IMR-90 (cell line): ENCODE measurements around the gene TP53AIP1. TPM values are rescaled to one million over a fixed set of nuclear protein-coding genes. Genes with fewer than 3 reads are reported as not detected.

Experiments
- ATAC-seq: fragments of 200-7000 bp; cut with Tn5 transposase; 2 replicates; pipeline ENCODE4 v1.9.1; 2020; ENCODE audit warnings: low read depth, mild to moderate bottlenecking, moderate library complexity
- BruUV-seq: library from RNA; stranded (reverse); fragments of 400-500 nt; replicated peaks from 2 replicates; lab custom pipeline; 2021; lab: Mats Ljungman, UMichigan
- CTCF ChIA-PET: fragments of 300-600 bp; formaldehyde crosslinking; extraction: SDS; loops from one replicate; lab custom pipeline; 2021; ENCODE audit warnings: antibody characterized with exemption; lab: Yijun Ruan, JAX
- POLR2A ChIA-PET: fragments of 300-600 bp; sonication (Branson Sonifier 250); formaldehyde crosslinking; loops from one replicate; lab custom pipeline; 2022; ENCODE audit warnings: antibody characterized with exemption; ENCODE audit not compliant: unreplicated experiment; lab: Charles Lee
- DNase-seq: peaks from one replicate; pipeline ENCODE4 v3.0.0; 2013
- H2AFZ ChIP-seq: replicated peaks from 2 replicates; pipeline ENCODE3; 2013; ENCODE audit warnings: low read length, mild to moderate bottlenecking; ENCODE audit not compliant: poor library complexity
- H2AK5ac ChIP-seq: 2 replicates; pipeline ENCODE4 v1.6.1; 2013; ENCODE audit warnings: low read depth, low read length, inconsistent platforms
- H2AK9ac ChIP-seq: replicated peaks from 2 replicates; pipeline ENCODE3; 2013; ENCODE audit warnings: mild to moderate bottlenecking, low read depth, low read length, moderate library complexity; ENCODE audit not compliant: poor library complexity
- H2BK120ac ChIP-seq: 2 replicates; pipeline ENCODE4 v1.6.1; 2013; ENCODE audit warnings: low read depth, low read length, inconsistent platforms
- H2BK15ac ChIP-seq: 3 replicates; pipeline ENCODE4 v1.6.1; 2013; ENCODE audit warnings: low read depth, low read length, inconsistent platforms
- H2BK20ac ChIP-seq: 2 replicates; pipeline ENCODE4 v1.6.1; 2013; ENCODE audit warnings: low read depth, mild to moderate bottlenecking, inconsistent platforms, low read length, moderate library complexity
- H2BK5ac ChIP-seq: 2 replicates; pipeline ENCODE4 v1.6.1; 2013; ENCODE audit warnings: mild to moderate bottlenecking, low read depth, low read length, inconsistent platforms; ENCODE audit not compliant: poor library complexity, severe bottlenecking
- H3K14ac ChIP-seq: replicated peaks from 2 replicates; pipeline ENCODE4 v1.6.1; 2013; ENCODE audit warnings: low read depth, low read length, inconsistent platforms
- H3K18ac ChIP-seq: 2 replicates; pipeline ENCODE4 v1.6.1; 2013; ENCODE audit warnings: low read depth, low read length, control low read depth
- H3K23ac ChIP-seq: 2 replicates; pipeline ENCODE4 v1.6.1; 2013; ENCODE audit warnings: low read depth, low read length, inconsistent platforms
- H3K27ac ChIP-seq: 2 replicates; pipeline ENCODE4 v1.5.1; 2013; ENCODE audit warnings: mild to moderate bottlenecking, control low read depth, low read length; ENCODE audit not compliant: insufficient read depth
- H3K27me3 ChIP-seq: 2 replicates; pipeline ENCODE4 v1.6.1; 2013; ENCODE audit warnings: low read length; ENCODE audit not compliant: control insufficient read depth, insufficient read depth
- H3K36me3 ChIP-seq: 2 replicates; pipeline ENCODE4 v1.6.1; 2013; ENCODE audit warnings: low read length, mixed read lengths; ENCODE audit not compliant: control insufficient read depth, insufficient read depth
- H3K4ac ChIP-seq: 2 replicates; pipeline ENCODE4 v1.6.1; 2013; ENCODE audit warnings: low read depth, low read length, inconsistent platforms
- H3K4me1 ChIP-seq: 2 replicates; pipeline ENCODE4 v1.6.1; 2013; ENCODE audit warnings: low read length, mixed read lengths; ENCODE audit not compliant: control insufficient read depth, insufficient read depth
- H3K4me2 ChIP-seq: 2 replicates; pipeline ENCODE4 v1.6.1; 2013; ENCODE audit warnings: low read depth, mild to moderate bottlenecking, control low read depth, low read length, moderate library complexity
- H3K4me3 ChIP-seq: 2 replicates; pipeline ENCODE4 v1.5.1; 2013; ENCODE audit warnings: low read depth, mild to moderate bottlenecking, control low read depth, low read length, moderate library complexity; ENCODE audit not compliant: insufficient read depth
- H3K56ac ChIP-seq: 2 replicates; pipeline ENCODE4 v1.6.1; 2013; ENCODE audit warnings: low read length, inconsistent platforms; ENCODE audit not compliant: insufficient read depth; ENCODE audit errors: extremely low read depth
- H3K79me1 ChIP-seq, 2 experiments: 2 replicates each; pipeline ENCODE4 v1.6.1; 2013; ENCODE audit warnings: low read length in 2 of 2, inconsistent platforms in 1 of 2, low read depth in 1 of 2
- H3K9ac ChIP-seq: 2 replicates; pipeline ENCODE4 v1.6.1; 2013; ENCODE audit warnings: low read depth, low read length, control low read depth
- H3K9me1 ChIP-seq: 2 replicates; pipeline ENCODE4 v1.6.1; 2013; ENCODE audit warnings: low read length, inconsistent platforms; ENCODE audit not compliant: insufficient read depth
- H3K9me3 ChIP-seq: 2 replicates; pipeline ENCODE4 v1.6.1; 2013; ENCODE audit warnings: low read length; ENCODE audit not compliant: control insufficient read depth, insufficient read depth
- H4K20me1 ChIP-seq: 2 replicates; pipeline ENCODE4 v1.6.1; 2013; ENCODE audit warnings: low read length, inconsistent platforms; ENCODE audit not compliant: insufficient read depth
- H4K5ac ChIP-seq: 2 replicates; pipeline ENCODE4 v1.6.1; 2013; ENCODE audit warnings: mild to moderate bottlenecking, low read depth, low read length, control low read depth
- H4K8ac ChIP-seq, 2 experiments: 2 replicates each; pipeline ENCODE4 v1.6.1; 2013; ENCODE audit warnings: low read depth in 2 of 2, low read length in 2 of 2, control low read depth in 1 of 2, inconsistent platforms in 1 of 2
- H4K91ac ChIP-seq: 2 replicates; pipeline ENCODE4 v1.6.1; 2013; ENCODE audit warnings: low read depth, low read length, inconsistent platforms; ENCODE audit not compliant: insufficient read depth
- BHLHE40 ChIP-seq: fragments of 150-350 bp; IDR thresholded peaks from 2 replicates; pipeline ENCODE4 v1.6.1; 2016; ENCODE audit warnings: mild to moderate bottlenecking, low read depth, low read length
- CEBPB ChIP-seq: IDR thresholded peaks from 2 replicates; pipeline ENCODE4 v1.6.1; 2012; ENCODE audit warnings: low read depth, low read length, improper control_type of control experiment
- CHD1 ChIP-seq: IDR thresholded peaks from 2 replicates; pipeline ENCODE4 v1.6.1; 2012; ENCODE audit warnings: low read depth, low read length, improper control_type of control experiment
- FOS ChIP-seq: fragments of 150-350 bp; IDR thresholded peaks from 2 replicates; pipeline ENCODE4 v1.6.1; 2016; ENCODE audit warnings: low read depth, low read length
- MAZ ChIP-seq: IDR thresholded peaks from 2 replicates; pipeline ENCODE4 v1.6.1; 2012; ENCODE audit warnings: low read depth, mild to moderate bottlenecking, low read length, improper control_type of control experiment, moderate library complexity, borderline replicate concordance
- MXI1 ChIP-seq: IDR thresholded peaks from 2 replicates; pipeline ENCODE4 v1.6.1; 2012; ENCODE audit warnings: low read depth, mild to moderate bottlenecking, low read length, moderate library complexity, borderline replicate concordance
- POLR2A ChIP-seq: IDR thresholded peaks from 2 replicates; pipeline ENCODE4 v1.6.1; 2012; ENCODE audit warnings: mild to moderate bottlenecking, low read depth, low read length
- RCOR1 ChIP-seq: IDR thresholded peaks from 2 replicates; pipeline ENCODE4 v1.6.1; 2012; ENCODE audit warnings: mild to moderate bottlenecking, low read length, improper control_type of control experiment; ENCODE audit not compliant: insufficient replicate concordance
- RFX5 ChIP-seq: IDR thresholded peaks from 2 replicates; pipeline ENCODE4 v1.8.0; 2012; ENCODE audit warnings: low read depth, mild to moderate bottlenecking, low read length, moderate library complexity
- SMC3 ChIP-seq: fragments of 150-350 bp; IDR thresholded peaks from 2 replicates; pipeline ENCODE4 v1.6.1; 2016; ENCODE audit warnings: low read depth, mild to moderate bottlenecking, antibody characterized with exemption, low read length, moderate library complexity
- WGBS, 2 experiments: methylation state at CpG; one replicate each; pipeline versions ENCODE4 v1.1.5 to v1.1.7; 2013; ENCODE audit warnings: missing lambda C conversion rate in 2 of 2; ENCODE audit not compliant: insufficient read length in 1 of 2; ENCODE audit errors: extremely low coverage in 2 of 2; 5-methylcytosine and 5-hydroxymethylcytosine counted together
- dilution Hi-C: fragments of 300-500 bp; cut with HindIII; formaldehyde crosslinking; loops from one replicate; pipeline ENCODE4 v1.14.3; 2018; ENCODE audit warnings: low sequenced_read_pairs; ENCODE audit not compliant: unreplicated experiment
- in situ Hi-C: fragments of 300-500 bp; cut with MboI; formaldehyde crosslinking; loops from 3 replicates; pipeline ENCODE4 v1.14.3; 2019; ENCODE audit warnings: low sequenced_read_pairs, inconsistent platforms, mixed read lengths
- intact Hi-C: fragments of 100-400 bp; cut with micrococcal nuclease; formaldehyde crosslinking; loops from 2 replicates; pipeline ENCODE4 v1.10.0; 2022
- polyA plus RNA-seq, 3 experiments: library from polyadenylated mRNA; depleted of rRNA; stranded (reverse); fragments of >200 nt; gene quantifications; 2 replicates each; pipeline ENCODE4 v1.2.3, GENCODE V29; 2012; ENCODE audit warnings: low replicate concordance in 1 of 3
- total RNA-seq: library from RNA; depleted of rRNA; stranded (reverse); fragments of >200 nt; gene quantifications from 2 replicates; pipeline ENCODE4 v1.2.3, GENCODE V29; 2012
- TF ChIP-seq, protein P1 (sequence below): fragments of 150-350 bp; IDR thresholded peaks from 2 replicates; pipeline ENCODE4 v1.6.1; 2017; ENCODE audit warnings: mild to moderate bottlenecking, antibody characterized with exemption, low read length, low read depth
- TF ChIP-seq, protein P2 (sequence below): conservative IDR thresholded peaks from 2 replicates; pipeline ENCODE4 v1.5.1; 2012; ENCODE audit warnings: mild to moderate bottlenecking, low read depth, low read length, improper control_type of control experiment
- TF ChIP-seq, protein P3 (sequence below): fragments of 150-350 bp; IDR thresholded peaks from 2 replicates; pipeline ENCODE4 v1.6.1; 2016; ENCODE audit warnings: low read depth, mild to moderate bottlenecking, low read length, moderate library complexity, borderline replicate concordance

The TP53AIP1 gene
- total and polyA plus RNA-seq, 2 of the 4 experiments (the other 2 are of a cell fraction): not detected

DNA sequence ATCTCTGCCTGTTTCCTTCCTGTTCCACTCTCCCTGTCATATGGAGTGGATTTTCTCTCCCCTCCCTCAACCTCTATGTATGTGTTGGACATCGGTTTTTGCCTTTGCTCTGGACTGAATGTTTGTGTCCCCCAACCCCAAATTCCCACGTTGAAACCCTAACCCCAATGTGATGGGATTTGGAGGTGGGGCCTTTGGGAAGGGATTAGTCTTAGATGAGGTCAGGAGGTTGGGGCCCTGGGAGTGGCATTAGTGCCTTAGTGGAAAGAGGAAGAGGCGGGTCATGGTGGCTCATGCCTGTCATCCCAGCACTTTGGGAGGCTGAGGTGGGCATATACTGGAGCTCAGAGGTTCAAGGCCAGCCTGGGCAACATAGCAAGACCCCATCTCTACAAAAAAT lies 11.6 kb downstream of the TP53AIP1 start:
- no peaks in the 10 kb centered on the region for H3K9me3 ChIP-seq
- ChIA-PET CTCF (no interaction called here), POLR2A (no interaction called here)
- H4K8ac ChIP-seq: no peak overlapping the region
- H3K18ac ChIP-seq: no peak overlapping the region
- H2AK9ac ChIP-seq: no peak overlapping the region
- H4K91ac ChIP-seq: no peak overlapping the region
- H3K27ac ChIP-seq: no peak overlapping the region
- in situ Hi-C loops (no loop called here), dilution Hi-C loops (no loop called here), intact Hi-C loops (no loop called here)
- no peak overlapping the region for H2BK120ac ChIP-seq
- no peak overlapping the region for H2BK20ac ChIP-seq
- no peak overlapping the region for H3K4me2 ChIP-seq
- no peak overlapping the region for H4K5ac ChIP-seq
- no peak overlapping the region for H2BK15ac ChIP-seq
- no peaks in the 10 kb centered on the region for H3K36me3 ChIP-seq
- peaks cover 3% of the 10 kb centered on the region; the same call in 1 of the 2 replicates for H3K4me1 ChIP-seq
- no peak overlapping the region for H3K14ac ChIP-seq
- H3K56ac ChIP-seq: no peak overlapping the region
- H2AFZ ChIP-seq: no peak overlapping the region
- H3K9ac ChIP-seq: no peak overlapping the region
- H3K79me1 ChIP-seq: no peaks in the 10 kb centered on the region
- no peak overlapping the region for H2BK5ac ChIP-seq
- WGBS, 2 experiments: no CpG with 5 or more reads among the region's 3 CpGs
- H3K4me3 ChIP-seq: no peak overlapping the region
- BruUV-seq: no TSS peak
- TF ChIP-seq MXI1 (no peak), CHD1 (no peak), MAZ (no peak), POLR2A (no peak), RCOR1 (no peak), RFX5 (no peak), CEBPB (no peak), BHLHE40 (no peak), SMC3 (no peak), FOS (no peak)
- TF ChIP-seq, protein P1, sequence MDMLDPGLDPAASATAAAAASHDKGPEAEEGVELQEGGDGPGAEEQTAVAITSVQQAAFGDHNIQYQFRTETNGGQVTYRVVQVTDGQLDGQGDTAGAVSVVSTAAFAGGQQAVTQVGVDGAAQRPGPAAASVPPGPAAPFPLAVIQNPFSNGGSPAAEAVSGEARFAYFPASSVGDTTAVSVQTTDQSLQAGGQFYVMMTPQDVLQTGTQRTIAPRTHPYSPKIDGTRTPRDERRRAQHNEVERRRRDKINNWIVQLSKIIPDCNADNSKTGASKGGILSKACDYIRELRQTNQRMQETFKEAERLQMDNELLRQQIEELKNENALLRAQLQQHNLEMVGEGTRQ: no peak
- TF ChIP-seq, protein P2, sequence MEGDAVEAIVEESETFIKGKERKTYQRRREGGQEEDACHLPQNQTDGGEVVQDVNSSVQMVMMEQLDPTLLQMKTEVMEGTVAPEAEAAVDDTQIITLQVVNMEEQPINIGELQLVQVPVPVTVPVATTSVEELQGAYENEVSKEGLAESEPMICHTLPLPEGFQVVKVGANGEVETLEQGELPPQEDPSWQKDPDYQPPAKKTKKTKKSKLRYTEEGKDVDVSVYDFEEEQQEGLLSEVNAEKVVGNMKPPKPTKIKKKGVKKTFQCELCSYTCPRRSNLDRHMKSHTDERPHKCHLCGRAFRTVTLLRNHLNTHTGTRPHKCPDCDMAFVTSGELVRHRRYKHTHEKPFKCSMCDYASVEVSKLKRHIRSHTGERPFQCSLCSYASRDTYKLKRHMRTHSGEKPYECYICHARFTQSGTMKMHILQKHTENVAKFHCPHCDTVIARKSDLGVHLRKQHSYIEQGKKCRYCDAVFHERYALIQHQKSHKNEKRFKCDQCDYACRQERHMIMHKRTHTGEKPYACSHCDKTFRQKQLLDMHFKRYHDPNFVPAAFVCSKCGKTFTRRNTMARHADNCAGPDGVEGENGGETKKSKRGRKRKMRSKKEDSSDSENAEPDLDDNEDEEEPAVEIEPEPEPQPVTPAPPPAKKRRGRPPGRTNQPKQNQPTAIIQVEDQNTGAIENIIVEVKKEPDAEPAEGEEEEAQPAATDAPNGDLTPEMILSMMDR: no peak
- TF ChIP-seq, protein P3, sequence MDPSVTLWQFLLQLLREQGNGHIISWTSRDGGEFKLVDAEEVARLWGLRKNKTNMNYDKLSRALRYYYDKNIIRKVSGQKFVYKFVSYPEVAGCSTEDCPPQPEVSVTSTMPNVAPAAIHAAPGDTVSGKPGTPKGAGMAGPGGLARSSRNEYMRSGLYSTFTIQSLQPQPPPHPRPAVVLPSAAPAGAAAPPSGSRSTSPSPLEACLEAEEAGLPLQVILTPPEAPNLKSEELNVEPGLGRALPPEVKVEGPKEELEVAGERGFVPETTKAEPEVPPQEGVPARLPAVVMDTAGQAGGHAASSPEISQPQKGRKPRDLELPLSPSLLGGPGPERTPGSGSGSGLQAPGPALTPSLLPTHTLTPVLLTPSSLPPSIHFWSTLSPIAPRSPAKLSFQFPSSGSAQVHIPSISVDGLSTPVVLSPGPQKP: no peak
- no peaks in the 10 kb centered on the region for H3K9me1 ChIP-seq
- DNase-seq (no peak), ATAC-seq (no peak)
- no peak overlapping the region for H3K4ac ChIP-seq
- H2AK5ac ChIP-seq: no peak overlapping the region
- H3K27me3 ChIP-seq: peaks cover 26% of the 10 kb centered on the region
- no peak overlapping the region for H3K23ac ChIP-seq
- no peaks in the 10 kb centered on the region for H4K20me1 ChIP-seq
